Suprapubic skin (tissue), 4 donors: ENCODE measurements around the gene ZSWIM3.

Source experiments
- POLR2A ChIP-seq, 2 donors: fragments of 450-650 bp; IDR thresholded peaks; one replicate each; pipeline ENCODE4 v1.6.1; 2017; ENCODE audit warnings: antibody characterized with exemption in 2 of 2, mild to moderate bottlenecking in 2 of 2, moderate library complexity in 2 of 2
- POLR2AphosphoS5 ChIP-seq, 3 donors: sonication (generic); formaldehyde crosslinking; IDR thresholded peaks; one replicate each; pipeline ENCODE4 v1.6.1; 2017; ENCODE audit warnings: antibody characterized with exemption in 3 of 3
- TF ChIP-seq, protein P1 (sequence below), 2 donors: fragments of 200-600 bp in 1 of 2; fragments of 450-650 bp in 1 of 2; sonication (generic) in 1 of 2; IDR thresholded peaks; one replicate each; pipeline ENCODE4 v1.5.1; 2016 to 2019; ENCODE audit warnings: antibody characterized with exemption in 2 of 2, mild to moderate bottlenecking in 1 of 2, moderate library complexity in 1 of 2

DNA sequence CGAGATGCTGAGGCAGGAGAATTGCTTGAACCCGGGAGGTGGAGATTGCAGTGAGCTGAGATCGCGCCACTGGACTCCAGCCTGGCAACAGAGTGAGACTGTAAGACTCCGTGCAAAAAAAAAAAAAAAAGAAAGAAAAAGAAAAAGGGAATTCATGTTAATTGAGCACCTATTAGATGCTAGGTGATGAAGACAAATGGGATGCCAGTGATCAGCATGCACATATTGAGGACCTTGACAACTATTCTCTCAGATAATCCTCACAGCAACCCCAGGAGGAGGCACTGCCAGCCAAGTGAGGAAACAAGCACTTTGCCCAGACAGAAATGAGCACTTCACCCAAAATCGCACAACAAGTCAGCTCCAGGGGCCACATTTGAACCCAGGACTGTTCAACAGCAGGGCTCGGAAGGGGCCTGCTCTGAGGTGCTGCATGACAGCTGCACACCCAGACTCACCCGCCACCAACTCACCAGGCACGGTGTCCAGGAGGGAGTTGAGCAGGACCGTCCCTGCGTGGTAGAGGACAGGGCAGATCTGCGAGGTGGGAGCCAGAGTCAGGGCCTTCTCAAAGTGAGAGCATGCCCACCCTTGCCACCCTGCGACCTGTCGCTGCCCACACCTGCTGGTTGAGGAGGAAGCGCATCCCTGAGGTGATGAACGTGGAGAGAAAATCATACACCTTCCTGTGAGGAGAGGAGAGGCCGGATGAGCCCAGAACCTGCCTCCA, 50.0 kb downstream of the ZSWIM3 start:
- no peak for TF ChIP-seq POLR2A (IDR thresholded peaks at IDR 0.05)
- no peak for TF ChIP-seq POLR2AphosphoS5 (IDR thresholded peaks at IDR 0.05)
- TF ChIP-seq, protein P1, sequence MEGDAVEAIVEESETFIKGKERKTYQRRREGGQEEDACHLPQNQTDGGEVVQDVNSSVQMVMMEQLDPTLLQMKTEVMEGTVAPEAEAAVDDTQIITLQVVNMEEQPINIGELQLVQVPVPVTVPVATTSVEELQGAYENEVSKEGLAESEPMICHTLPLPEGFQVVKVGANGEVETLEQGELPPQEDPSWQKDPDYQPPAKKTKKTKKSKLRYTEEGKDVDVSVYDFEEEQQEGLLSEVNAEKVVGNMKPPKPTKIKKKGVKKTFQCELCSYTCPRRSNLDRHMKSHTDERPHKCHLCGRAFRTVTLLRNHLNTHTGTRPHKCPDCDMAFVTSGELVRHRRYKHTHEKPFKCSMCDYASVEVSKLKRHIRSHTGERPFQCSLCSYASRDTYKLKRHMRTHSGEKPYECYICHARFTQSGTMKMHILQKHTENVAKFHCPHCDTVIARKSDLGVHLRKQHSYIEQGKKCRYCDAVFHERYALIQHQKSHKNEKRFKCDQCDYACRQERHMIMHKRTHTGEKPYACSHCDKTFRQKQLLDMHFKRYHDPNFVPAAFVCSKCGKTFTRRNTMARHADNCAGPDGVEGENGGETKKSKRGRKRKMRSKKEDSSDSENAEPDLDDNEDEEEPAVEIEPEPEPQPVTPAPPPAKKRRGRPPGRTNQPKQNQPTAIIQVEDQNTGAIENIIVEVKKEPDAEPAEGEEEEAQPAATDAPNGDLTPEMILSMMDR (IDR thresholded peaks at IDR 0.05) = no peak
